HG03066 (cell line): ENCODE data around the gene ADIPOQ.
A peak's percentile ranks its signal among the peaks of the same experiment; 100 is the strongest.
"Not testable (repeated sequence)": the region's sequence is repeated elsewhere in the genome, so short reads cannot be mapped to it uniquely, and the experiment has no call there.

Source experiments
- ATAC-seq: cut with Tn5 transposase; IDR thresholded peaks from one replicate; pipeline ENCODE4 v1.9.1; 2021; ENCODE audit warnings: low read depth; ENCODE audit not compliant: unreplicated experiment

ADIPOQ gene

DNA sequence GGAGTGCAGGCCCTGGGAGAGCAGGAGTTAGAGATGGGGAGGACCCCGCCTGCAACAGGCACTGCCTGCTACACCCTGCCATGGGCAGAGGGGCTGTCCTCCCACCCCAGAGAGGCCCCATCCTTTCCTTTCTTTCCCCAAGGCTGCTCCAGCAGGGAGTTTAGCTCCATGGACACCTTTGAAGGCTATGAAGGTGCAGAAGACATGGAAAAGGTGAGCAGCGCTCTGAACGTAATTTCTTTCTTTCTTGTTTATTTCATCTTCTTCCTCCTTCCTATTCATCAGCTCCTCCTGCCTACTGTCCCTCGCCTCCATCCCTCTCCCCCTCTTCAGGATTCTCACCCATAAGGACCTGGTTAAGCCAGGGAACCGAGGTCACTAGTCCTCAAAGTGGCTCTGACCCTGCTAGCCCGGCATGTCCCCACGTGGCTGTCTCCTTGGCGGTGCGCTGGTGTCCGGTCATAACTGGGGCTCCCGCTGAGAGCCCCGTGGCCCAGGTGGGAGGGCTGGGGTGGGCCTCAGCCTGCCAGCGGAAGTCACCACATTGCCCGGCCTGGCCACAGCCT, 16.0 kb upstream of the ADIPOQ start:
- no peak for ATAC-seq

GRCh38 chr3:186826976-186827857, 15.3 kb upstream of the ADIPOQ start:
- peak; percentile 93 for ATAC-seq

DNA sequence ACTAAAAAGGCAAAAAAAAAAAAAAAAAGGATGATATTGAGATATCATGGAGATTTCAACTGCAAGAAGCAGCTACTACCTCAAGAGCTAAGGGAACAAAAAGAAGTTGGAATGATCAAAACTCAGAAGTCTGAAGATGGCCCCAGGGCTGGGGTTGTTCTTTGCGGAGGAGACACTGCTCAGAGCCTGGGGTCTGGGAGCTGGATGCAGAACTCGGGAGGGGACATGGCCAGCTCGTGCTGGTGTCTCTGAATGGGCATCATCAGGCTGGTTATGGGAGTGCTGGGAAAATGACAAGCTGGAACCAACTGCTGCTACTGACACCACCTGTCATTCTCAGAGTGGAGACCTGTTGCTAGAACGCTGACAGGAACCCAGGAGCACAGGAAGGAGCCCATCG, 14.2 kb upstream of the ADIPOQ start:
- ATAC-seq, result no peak

GRCh38 chr3:186831798-186832197, 10.7 kb upstream of the ADIPOQ start:
- no peak for ATAC-seq

- no peak for ATAC-seq
Observed at GRCh38 chr3:186832276-186832675, 10.2 kb upstream of the ADIPOQ start.

DNA sequence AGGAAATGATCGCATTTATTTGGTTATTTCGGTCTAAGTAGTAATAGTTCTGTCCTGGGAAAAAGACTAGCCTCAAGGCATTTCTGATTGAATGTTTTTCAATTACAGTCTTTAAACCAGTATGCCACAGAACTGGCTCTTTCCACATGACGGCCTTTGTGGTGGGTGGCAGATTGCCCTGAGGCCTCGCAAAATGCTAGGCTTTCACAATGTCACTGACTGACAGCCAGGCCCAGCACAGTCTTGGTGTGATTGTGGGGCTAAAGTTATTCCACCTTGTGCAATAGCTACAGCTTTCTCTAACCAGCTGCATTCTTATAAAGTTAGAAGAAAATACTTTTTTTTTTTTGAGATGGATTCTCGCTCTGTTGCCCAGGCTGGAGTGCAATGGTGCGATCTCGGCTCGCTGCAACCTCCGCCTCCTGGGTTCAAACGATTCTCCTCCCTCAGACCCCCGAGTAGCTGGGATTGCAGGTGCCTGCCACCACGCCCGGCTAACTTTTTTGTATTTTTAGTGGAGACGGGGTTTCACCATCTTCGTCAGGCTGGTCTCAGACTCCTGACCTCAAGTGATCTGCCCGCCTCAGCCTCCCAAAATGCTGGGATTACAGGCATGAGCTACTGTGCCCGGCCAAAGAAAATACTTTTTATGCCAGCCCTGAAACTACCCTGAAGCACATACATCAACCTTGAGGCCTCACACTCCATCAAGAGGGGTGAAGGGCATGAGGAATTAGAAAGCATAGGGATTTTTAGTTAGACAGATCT, 2.5 kb upstream of the ADIPOQ start:
- no peak for ATAC-seq

GRCh38 chr3:186841620-186842019, 890 bp upstream of the ADIPOQ start:
- no peak for ATAC-seq

- ATAC-seq, result no peak
Observed at GRCh38 chr3:186843039-186843432, 526 bp downstream of the ADIPOQ start.

DNA sequence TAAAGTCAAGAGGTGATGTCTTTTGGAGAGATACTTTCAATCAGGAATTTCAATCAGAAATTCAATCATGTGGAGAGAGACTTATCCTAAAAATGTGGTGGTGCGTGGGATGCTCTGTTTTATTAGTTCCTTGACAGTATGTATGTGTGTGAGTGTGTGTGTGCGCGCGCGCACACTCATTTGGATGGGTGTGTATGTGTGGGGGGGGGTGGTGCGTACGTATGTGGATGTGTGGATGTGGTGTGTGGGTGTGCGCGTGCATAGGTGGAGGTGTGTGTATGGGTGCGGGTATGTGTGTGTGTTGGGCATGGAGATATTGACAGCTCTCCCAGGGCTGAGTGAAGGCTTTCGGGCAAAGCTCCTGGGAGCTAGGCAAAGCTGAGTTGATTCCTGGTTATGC, 2.4 kb downstream of the ADIPOQ start:
- ATAC-seq, result no peak

- no peak for ATAC-seq
Observed at GRCh38 chr3:186845756-186846155, 3.2 kb downstream of the ADIPOQ start.

DNA sequence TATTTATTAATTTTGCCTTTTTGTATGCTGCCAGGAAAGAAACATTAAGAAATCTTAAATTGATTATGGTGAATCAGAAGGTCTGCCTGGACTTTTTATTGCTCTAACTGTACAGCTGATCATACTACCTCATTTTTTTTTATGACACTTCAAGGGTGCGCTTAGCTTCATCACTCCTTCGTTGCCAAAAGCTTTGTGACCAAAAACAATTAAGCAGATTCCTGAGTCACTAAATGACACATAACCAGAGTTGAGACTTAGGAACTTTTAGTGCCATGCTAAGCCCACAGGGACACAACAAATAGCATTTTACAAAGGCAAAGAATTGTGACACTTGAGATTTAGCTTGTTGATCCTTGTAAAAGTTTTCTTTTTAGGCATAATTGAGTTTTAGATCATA, 4.9 kb downstream of the ADIPOQ start:
- no peak for ATAC-seq

DNA sequence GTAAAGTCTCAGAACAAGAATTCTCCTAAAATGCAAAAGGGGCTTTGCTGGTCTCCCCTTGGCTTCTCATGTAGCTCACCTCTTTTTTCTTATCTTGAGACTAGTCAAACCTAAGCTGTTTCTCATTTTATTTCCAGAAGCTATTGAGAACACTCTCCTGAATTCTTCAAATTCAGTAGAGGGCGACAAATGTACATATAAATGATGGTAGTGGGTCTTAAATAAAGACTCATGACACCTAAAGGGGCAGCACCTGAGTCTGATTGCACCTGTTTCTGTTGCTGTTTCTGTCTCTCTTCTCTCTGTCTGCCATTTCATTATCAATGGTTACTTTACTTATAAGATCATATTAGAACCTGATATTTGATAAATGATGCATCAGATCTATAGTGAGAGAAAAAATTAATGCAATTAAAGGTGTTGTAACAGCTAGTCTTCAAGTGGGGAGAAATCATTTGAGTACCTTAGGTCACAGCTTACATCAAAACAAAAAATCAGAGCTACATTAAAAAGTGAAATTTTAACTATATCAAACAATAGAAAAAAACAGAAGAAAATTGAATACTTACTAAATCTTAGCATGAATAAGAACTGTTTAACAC, 7.0 kb downstream of the ADIPOQ start:
- ATAC-seq, result peak; percentile 70

DNA sequence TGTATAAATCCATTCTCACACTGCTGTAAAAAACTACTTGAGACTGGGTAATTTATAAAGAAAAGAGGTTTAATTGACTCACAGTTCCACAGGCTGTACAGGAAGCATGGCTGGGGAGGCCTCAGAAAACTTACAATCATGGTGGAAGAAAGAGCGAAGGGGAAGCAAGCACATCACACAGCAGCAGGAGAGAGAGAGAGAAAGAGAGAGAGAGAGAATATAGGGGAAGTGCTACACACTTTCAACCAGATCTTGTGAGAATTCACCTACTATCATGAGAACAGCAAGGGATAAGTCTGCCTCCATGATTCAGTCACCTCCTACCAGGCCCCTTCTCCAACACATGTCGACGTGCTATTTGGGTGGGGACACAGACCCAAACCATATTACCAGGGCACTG, 9.3 kb downstream of the ADIPOQ start:
- ATAC-seq, result not testable (repeated sequence)

- ATAC-seq, result no peak
Observed at GRCh38 chr3:186852994-186853393, 10.5 kb downstream of the ADIPOQ start.

DNA sequence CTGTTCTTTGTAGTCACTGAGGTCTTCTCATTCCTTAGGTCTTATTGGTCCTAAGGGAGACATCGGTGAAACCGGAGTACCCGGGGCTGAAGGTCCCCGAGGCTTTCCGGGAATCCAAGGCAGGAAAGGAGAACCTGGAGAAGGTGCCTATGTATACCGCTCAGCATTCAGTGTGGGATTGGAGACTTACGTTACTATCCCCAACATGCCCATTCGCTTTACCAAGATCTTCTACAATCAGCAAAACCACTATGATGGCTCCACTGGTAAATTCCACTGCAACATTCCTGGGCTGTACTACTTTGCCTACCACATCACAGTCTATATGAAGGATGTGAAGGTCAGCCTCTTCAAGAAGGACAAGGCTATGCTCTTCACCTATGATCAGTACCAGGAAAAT, 11.6 kb downstream of the ADIPOQ start:
- no peak for ATAC-seq

DNA sequence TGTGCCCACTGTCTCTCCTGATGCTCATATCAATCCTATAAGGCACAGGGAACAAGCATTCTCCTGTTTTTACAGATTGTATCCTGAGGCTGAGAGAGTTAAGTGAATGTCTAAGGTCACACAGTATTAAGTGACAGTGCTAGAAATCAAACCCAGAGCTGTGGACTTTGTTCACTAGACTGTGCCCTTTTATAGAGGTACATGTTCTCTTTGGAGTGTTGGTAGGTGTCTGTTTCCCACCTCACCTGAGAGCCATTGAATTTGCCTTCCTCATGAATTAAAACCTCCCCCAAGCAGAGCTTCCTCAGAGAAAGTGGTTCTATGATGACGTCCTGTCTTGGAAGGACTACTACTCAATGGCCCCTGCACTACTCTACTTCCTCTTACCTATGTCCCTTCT, 12.4 kb downstream of the ADIPOQ start:
- no peak for ATAC-seq

DNA sequence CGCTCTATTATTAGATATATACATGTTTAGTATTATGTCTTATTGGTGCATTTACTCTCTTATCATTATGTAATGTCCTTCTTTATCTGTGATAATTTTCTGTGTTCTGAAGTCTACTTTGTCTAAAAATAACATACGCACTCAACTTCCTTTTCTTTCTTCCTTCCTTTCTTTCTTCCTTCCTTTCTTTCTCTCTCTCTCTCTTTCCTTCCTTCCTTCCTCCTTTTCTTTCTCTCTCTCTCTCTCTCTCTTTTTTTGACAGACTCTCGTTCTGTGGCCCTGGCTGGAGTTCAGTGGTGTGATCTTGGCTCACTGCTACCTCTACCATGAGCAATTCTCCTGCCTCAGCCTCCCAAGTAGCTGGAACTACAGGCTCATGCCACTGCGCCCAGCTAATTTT, 15.2 kb downstream of the ADIPOQ start:
- ATAC-seq, result no peak

GRCh38 chr3:186865215-186865853, 22.8 kb downstream of the ADIPOQ start:
- not testable (repeated sequence) for ATAC-seq

- ATAC-seq, result not testable (repeated sequence)
Observed at GRCh38 chr3:186866095-186866494, 23.6 kb downstream of the ADIPOQ start.

GRCh38 chr3:186869253-186870100, 27.0 kb downstream of the ADIPOQ start:
- ATAC-seq, result no peak
